IMR-90 (cell line): ENCODE results near the gene DEUP1. TPM values are rescaled to one million over a fixed set of nuclear protein-coding genes. Genes with fewer than 3 reads are reported as not detected.

Source experiments
- ATAC-seq: fragments of 200-7000 bp; cut with Tn5 transposase; 2 replicates; pipeline ENCODE4 v1.9.1; 2020; ENCODE audit warnings: low read depth, mild to moderate bottlenecking, moderate library complexity
- BruUV-seq: library from RNA; stranded (reverse); fragments of 400-500 nt; replicated peaks from 2 replicates; lab custom pipeline; 2021; lab: Mats Ljungman, UMichigan
- CTCF ChIA-PET: fragments of 300-600 bp; formaldehyde crosslinking; extraction: SDS; loops from one replicate; lab custom pipeline; 2021; ENCODE audit warnings: antibody characterized with exemption; lab: Yijun Ruan, JAX
- POLR2A ChIA-PET: fragments of 300-600 bp; sonication (Branson Sonifier 250); formaldehyde crosslinking; loops from one replicate; lab custom pipeline; 2022; ENCODE audit warnings: antibody characterized with exemption; ENCODE audit not compliant: unreplicated experiment; lab: Charles Lee
- DNase-seq: peaks from one replicate; pipeline ENCODE4 v3.0.0; 2013
- H2AFZ ChIP-seq: replicated peaks from 2 replicates; pipeline ENCODE3; 2013; ENCODE audit warnings: low read length, mild to moderate bottlenecking; ENCODE audit not compliant: poor library complexity
- H2AK5ac ChIP-seq: 2 replicates; pipeline ENCODE4 v1.6.1; 2013; ENCODE audit warnings: low read depth, low read length, inconsistent platforms
- H2AK9ac ChIP-seq: replicated peaks from 2 replicates; pipeline ENCODE3; 2013; ENCODE audit warnings: mild to moderate bottlenecking, low read depth, low read length, moderate library complexity; ENCODE audit not compliant: poor library complexity
- H2BK120ac ChIP-seq: 2 replicates; pipeline ENCODE4 v1.6.1; 2013; ENCODE audit warnings: low read depth, low read length, inconsistent platforms
- H2BK15ac ChIP-seq: 3 replicates; pipeline ENCODE4 v1.6.1; 2013; ENCODE audit warnings: low read depth, low read length, inconsistent platforms
- H2BK20ac ChIP-seq: 2 replicates; pipeline ENCODE4 v1.6.1; 2013; ENCODE audit warnings: low read depth, mild to moderate bottlenecking, inconsistent platforms, low read length, moderate library complexity
- H2BK5ac ChIP-seq: 2 replicates; pipeline ENCODE4 v1.6.1; 2013; ENCODE audit warnings: mild to moderate bottlenecking, low read depth, low read length, inconsistent platforms; ENCODE audit not compliant: poor library complexity, severe bottlenecking
- H3K14ac ChIP-seq: replicated peaks from 2 replicates; pipeline ENCODE4 v1.6.1; 2013; ENCODE audit warnings: low read depth, low read length, inconsistent platforms
- H3K18ac ChIP-seq: 2 replicates; pipeline ENCODE4 v1.6.1; 2013; ENCODE audit warnings: low read depth, low read length, control low read depth
- H3K23ac ChIP-seq: 2 replicates; pipeline ENCODE4 v1.6.1; 2013; ENCODE audit warnings: low read depth, low read length, inconsistent platforms
- H3K27ac ChIP-seq: 2 replicates; pipeline ENCODE4 v1.5.1; 2013; ENCODE audit warnings: mild to moderate bottlenecking, control low read depth, low read length; ENCODE audit not compliant: insufficient read depth
- H3K27me3 ChIP-seq: 2 replicates; pipeline ENCODE4 v1.6.1; 2013; ENCODE audit warnings: low read length; ENCODE audit not compliant: control insufficient read depth, insufficient read depth
- H3K36me3 ChIP-seq: 2 replicates; pipeline ENCODE4 v1.6.1; 2013; ENCODE audit warnings: low read length, mixed read lengths; ENCODE audit not compliant: control insufficient read depth, insufficient read depth
- H3K4ac ChIP-seq: 2 replicates; pipeline ENCODE4 v1.6.1; 2013; ENCODE audit warnings: low read depth, low read length, inconsistent platforms
- H3K4me1 ChIP-seq: 2 replicates; pipeline ENCODE4 v1.6.1; 2013; ENCODE audit warnings: low read length, mixed read lengths; ENCODE audit not compliant: control insufficient read depth, insufficient read depth
- H3K4me2 ChIP-seq: 2 replicates; pipeline ENCODE4 v1.6.1; 2013; ENCODE audit warnings: low read depth, mild to moderate bottlenecking, control low read depth, low read length, moderate library complexity
- H3K4me3 ChIP-seq: 2 replicates; pipeline ENCODE4 v1.5.1; 2013; ENCODE audit warnings: low read depth, mild to moderate bottlenecking, control low read depth, low read length, moderate library complexity; ENCODE audit not compliant: insufficient read depth
- H3K56ac ChIP-seq: 2 replicates; pipeline ENCODE4 v1.6.1; 2013; ENCODE audit warnings: low read length, inconsistent platforms; ENCODE audit not compliant: insufficient read depth; ENCODE audit errors: extremely low read depth
- H3K79me1 ChIP-seq, 2 experiments: 2 replicates each; pipeline ENCODE4 v1.6.1; 2013; ENCODE audit warnings: low read length in 2 of 2, inconsistent platforms in 1 of 2, low read depth in 1 of 2
- H3K9ac ChIP-seq: 2 replicates; pipeline ENCODE4 v1.6.1; 2013; ENCODE audit warnings: low read depth, low read length, control low read depth
- H3K9me1 ChIP-seq: 2 replicates; pipeline ENCODE4 v1.6.1; 2013; ENCODE audit warnings: low read length, inconsistent platforms; ENCODE audit not compliant: insufficient read depth
- H3K9me3 ChIP-seq: 2 replicates; pipeline ENCODE4 v1.6.1; 2013; ENCODE audit warnings: low read length; ENCODE audit not compliant: control insufficient read depth, insufficient read depth
- H4K20me1 ChIP-seq: 2 replicates; pipeline ENCODE4 v1.6.1; 2013; ENCODE audit warnings: low read length, inconsistent platforms; ENCODE audit not compliant: insufficient read depth
- H4K5ac ChIP-seq: 2 replicates; pipeline ENCODE4 v1.6.1; 2013; ENCODE audit warnings: mild to moderate bottlenecking, low read depth, low read length, control low read depth
- H4K8ac ChIP-seq, 2 experiments: 2 replicates each; pipeline ENCODE4 v1.6.1; 2013; ENCODE audit warnings: low read depth in 2 of 2, low read length in 2 of 2, control low read depth in 1 of 2, inconsistent platforms in 1 of 2
- H4K91ac ChIP-seq: 2 replicates; pipeline ENCODE4 v1.6.1; 2013; ENCODE audit warnings: low read depth, low read length, inconsistent platforms; ENCODE audit not compliant: insufficient read depth
- FOS ChIP-seq: fragments of 150-350 bp; IDR thresholded peaks from 2 replicates; pipeline ENCODE4 v1.6.1; 2016; ENCODE audit warnings: low read depth, low read length
- WGBS, 2 experiments: methylation state at CpG; one replicate each; pipeline versions ENCODE4 v1.1.5 to v1.1.7; 2013; ENCODE audit warnings: missing lambda C conversion rate in 2 of 2; ENCODE audit not compliant: insufficient read length in 1 of 2; ENCODE audit errors: extremely low coverage in 2 of 2; 5-methylcytosine and 5-hydroxymethylcytosine counted together
- dilution Hi-C: fragments of 300-500 bp; cut with HindIII; formaldehyde crosslinking; loops from one replicate; pipeline ENCODE4 v1.14.3; 2018; ENCODE audit warnings: low sequenced_read_pairs; ENCODE audit not compliant: unreplicated experiment
- in situ Hi-C: fragments of 300-500 bp; cut with MboI; formaldehyde crosslinking; loops from 3 replicates; pipeline ENCODE4 v1.14.3; 2019; ENCODE audit warnings: low sequenced_read_pairs, inconsistent platforms, mixed read lengths
- intact Hi-C: fragments of 100-400 bp; cut with micrococcal nuclease; formaldehyde crosslinking; loops from 2 replicates; pipeline ENCODE4 v1.10.0; 2022
- polyA plus RNA-seq, 3 experiments: library from polyadenylated mRNA; depleted of rRNA; stranded (reverse); fragments of >200 nt; gene quantifications; 2 replicates each; pipeline ENCODE4 v1.2.3, GENCODE V29; 2012; ENCODE audit warnings: low replicate concordance in 1 of 3
- total RNA-seq: library from RNA; depleted of rRNA; stranded (reverse); fragments of >200 nt; gene quantifications from 2 replicates; pipeline ENCODE4 v1.2.3, GENCODE V29; 2012
- TF ChIP-seq, protein P1 (sequence below): fragments of 150-350 bp; IDR thresholded peaks from 2 replicates; pipeline ENCODE4 v1.6.1; 2016; ENCODE audit warnings: low read depth, mild to moderate bottlenecking, low read length, moderate library complexity, borderline replicate concordance

Gene DEUP1
- total and polyA plus RNA-seq, 2 of the 4 experiments (the other 2 are of a cell fraction): not detected

DNA sequence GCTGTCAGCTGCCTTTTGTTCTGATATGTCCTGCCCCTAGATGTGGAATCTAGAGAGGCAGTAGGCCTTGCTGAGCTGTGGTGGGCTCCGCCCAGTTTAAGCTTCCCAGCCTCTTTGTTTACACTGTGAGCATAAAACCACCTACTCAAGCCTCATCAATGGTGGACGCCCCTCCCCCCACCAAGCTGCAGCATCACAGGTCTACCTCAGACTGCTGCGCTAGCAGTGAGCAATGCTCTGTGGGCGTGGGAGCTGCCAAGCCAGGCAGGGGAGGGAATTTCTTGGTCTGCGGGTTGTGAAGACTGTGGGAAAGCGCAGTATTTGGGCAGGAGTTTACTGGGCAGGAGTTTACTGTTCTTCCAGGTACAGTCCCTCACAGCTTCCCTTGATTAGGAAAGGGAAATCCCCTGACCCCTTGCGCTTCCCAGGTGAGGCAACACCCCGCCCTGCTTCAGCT lies 114.1 kb downstream of the DEUP1 start:
- DNase-seq (peak; percentile 2), ATAC-seq (no peak)
- in situ Hi-C loops (no loop called here), dilution Hi-C loops (no loop called here), intact Hi-C loops (no loop called here)
- H2BK20ac ChIP-seq: no peak overlapping the region
- no peak overlapping the region for H2AFZ ChIP-seq
- no peak overlapping the region for H3K23ac ChIP-seq
- no peak overlapping the region for H2AK5ac ChIP-seq
- no peaks in the 10 kb centered on the region for H3K36me3 ChIP-seq
- 100% methylated on average over 2 of the region's 8 CpGs; no CpG with 5 or more reads in 1 of the 2 experiments for WGBS, 2 experiments
- TF ChIP-seq, protein P1, sequence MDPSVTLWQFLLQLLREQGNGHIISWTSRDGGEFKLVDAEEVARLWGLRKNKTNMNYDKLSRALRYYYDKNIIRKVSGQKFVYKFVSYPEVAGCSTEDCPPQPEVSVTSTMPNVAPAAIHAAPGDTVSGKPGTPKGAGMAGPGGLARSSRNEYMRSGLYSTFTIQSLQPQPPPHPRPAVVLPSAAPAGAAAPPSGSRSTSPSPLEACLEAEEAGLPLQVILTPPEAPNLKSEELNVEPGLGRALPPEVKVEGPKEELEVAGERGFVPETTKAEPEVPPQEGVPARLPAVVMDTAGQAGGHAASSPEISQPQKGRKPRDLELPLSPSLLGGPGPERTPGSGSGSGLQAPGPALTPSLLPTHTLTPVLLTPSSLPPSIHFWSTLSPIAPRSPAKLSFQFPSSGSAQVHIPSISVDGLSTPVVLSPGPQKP: no peak
- TF ChIP-seq FOS: no peak
- H2BK5ac ChIP-seq: no peak overlapping the region
- H2BK120ac ChIP-seq: no peak overlapping the region
- H3K4me2 ChIP-seq: no peak overlapping the region
- no peak overlapping the region for H3K56ac ChIP-seq
- H2BK15ac ChIP-seq: no peak overlapping the region
- H3K4me1 ChIP-seq: no peaks in the 10 kb centered on the region
- ChIA-PET POLR2A (no interaction called here), CTCF (no interaction called here)
- no peaks in the 10 kb centered on the region for H3K9me1 ChIP-seq
- no peaks in the 10 kb centered on the region for H4K20me1 ChIP-seq
- H3K27me3 ChIP-seq: no peaks in the 10 kb centered on the region
- no peak overlapping the region for H3K4ac ChIP-seq
- no peak overlapping the region for H3K14ac ChIP-seq
- no peak overlapping the region for H3K9ac ChIP-seq
- no peak overlapping the region for H3K18ac ChIP-seq
- no peak overlapping the region for H3K4me3 ChIP-seq
- no peak overlapping the region for H4K91ac ChIP-seq
- no peaks in the 10 kb centered on the region for H3K79me1 ChIP-seq
- H3K9me3 ChIP-seq: no peaks in the 10 kb centered on the region
- H4K5ac ChIP-seq: no peak overlapping the region
- no peak overlapping the region for H2AK9ac ChIP-seq
- no TSS peak for BruUV-seq
- H4K8ac ChIP-seq: no peak overlapping the region
- H3K27ac ChIP-seq: no peak overlapping the region
